ENCODE results near the gene GATD1. TPM values are rescaled to one million over a fixed set of nuclear protein-coding genes. Genes with fewer than 3 reads are reported as not detected.

Gene GATD1
- polyA plus RNA-seq, 2 of the 4 experiments (the other 2 are of a cell fraction): 14.5 to 43.1 TPM

DNA sequence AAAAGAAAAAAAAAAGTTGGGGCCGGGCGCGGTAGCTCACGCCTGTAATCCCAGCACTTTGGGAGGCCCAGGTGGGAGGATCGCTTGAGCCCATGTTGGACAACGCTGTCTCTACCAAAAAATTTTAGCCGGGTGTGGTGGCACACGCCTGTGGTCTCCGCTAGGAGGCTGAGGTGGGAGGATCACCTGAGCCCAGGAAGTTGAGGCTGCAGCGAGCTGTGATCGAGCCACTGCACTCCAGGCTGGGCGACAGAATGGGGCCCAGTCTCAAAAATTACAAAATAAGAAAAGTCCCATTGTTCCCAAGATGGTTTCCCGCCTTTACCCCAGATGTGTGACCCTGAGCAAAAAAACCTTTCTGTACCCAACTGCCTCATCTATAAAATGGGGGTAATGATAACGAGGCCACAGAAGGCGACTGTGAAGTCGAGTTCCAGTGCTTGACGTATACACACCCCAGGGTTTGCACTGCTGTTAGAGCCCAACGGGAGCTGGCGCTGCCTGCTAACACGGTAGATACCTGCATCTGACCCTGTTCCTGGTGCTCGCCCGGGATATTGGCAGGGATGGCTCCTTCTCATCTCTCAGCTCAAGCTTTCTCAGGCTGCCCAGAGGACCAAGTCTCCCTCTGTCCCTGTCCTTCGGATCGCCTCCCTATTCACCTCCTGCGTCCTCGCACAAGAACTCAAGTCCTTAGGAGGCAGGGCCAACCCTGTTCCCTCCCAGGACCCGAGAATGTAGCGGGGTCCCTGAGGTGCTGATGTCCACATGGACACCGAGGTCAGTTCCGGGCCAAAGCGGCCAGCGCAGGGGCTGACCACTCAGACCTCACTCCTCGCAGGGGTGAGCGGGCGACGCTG, 31.4 kb upstream of the GATD1 start:
- Histone ChIP-seq H3K4me1 (peaks cover 46% of the 10 kb centered on the region), H3K4me3 (peak overlapping the region; percentile 94), H3K4me2 (peak overlapping the region; percentile 83), H3K27ac (peak overlapping the region; percentile 95 to 97), H3K9me3 (no peaks in the 10 kb centered on the region)
- WGBS (ENCODE audit: missing lambda C conversion rate): 41% methylated on average over 31 of the region's 36 CpGs
- FAIRE-seq (no peak), DNase-seq (ENCODE audit: low read depth in 1 of 2, low spot score in 1 of 2) (peak in 1 of 2 experiments; percentile 83), ATAC-seq (peak in 1 of 2 experiments; percentile 81; a peak in 4 of 6 replicates)
- TF ChIP-seq EP300 (IDR thresholded peaks at IDR 0.05): no peak
- TF ChIP-seq, protein P1, sequence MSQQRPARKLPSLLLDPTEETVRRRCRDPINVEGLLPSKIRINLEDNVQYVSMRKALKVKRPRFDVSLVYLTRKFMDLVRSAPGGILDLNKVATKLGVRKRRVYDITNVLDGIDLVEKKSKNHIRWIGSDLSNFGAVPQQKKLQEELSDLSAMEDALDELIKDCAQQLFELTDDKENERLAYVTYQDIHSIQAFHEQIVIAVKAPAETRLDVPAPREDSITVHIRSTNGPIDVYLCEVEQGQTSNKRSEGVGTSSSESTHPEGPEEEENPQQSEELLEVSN (IDR thresholded peaks at IDR 0.05; ENCODE audit: borderline replicate concordance, low read depth): 0 out of 2 replicates have a peak, but pooled peaks have one; percentile 18
- CTCF ChIA-PET: interaction anchor here (0.6 to 2.0 kb wide), 3 partner anchors 9 to 69 kb away, joined by 3 to 10 read pairs (median 4); no protein-coding TSS in a partner anchor
- POLR2A ChIA-PET: interaction anchor here (1.0 to 2.0 kb wide), 8 partner anchors 11 to 233 kb away, joined by 3 to 35 read pairs (median 6); partner anchors contain the start of genes CD151, CEND1, CHID1 and PHRF1

DNA sequence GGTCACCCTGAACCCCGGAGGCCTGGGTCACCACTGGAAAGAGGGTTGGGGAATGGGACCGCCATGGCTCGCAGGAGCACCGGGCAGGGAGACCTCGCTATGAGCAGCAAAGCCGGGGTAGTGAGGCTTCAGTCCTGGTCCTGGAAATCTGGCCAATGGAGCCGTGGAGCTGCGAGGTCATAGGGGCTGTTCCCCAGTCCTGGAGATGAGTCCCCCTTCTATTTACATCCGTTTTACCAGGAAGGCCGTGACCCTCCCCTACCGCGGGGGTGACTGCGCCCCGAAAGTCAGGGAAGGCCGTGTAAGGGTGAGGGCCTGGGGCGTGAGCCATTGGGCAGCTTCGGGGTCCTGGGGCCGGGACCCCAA, 27.3 kb upstream of the GATD1 start:
- H3K9me3 ChIP-seq: no peaks in the 10 kb centered on the region
- DNase-seq (ENCODE audit: low read depth in 1 of 2, low spot score in 1 of 2) (no peak), ATAC-seq (no peak), FAIRE-seq (no peak)
- 29% methylated on average over 18 of the region's 18 CpGs for WGBS (ENCODE audit: missing lambda C conversion rate)
- TF ChIP-seq POLR2A (IDR thresholded peaks at IDR 0.05; ENCODE audit: low read length) (no peak), RCOR1 (IDR thresholded peaks at IDR 0.05; ENCODE audit: low read depth, low read length) (no peak), JUNB (IDR thresholded peaks at IDR 0.05) (no peak), HEYL (CRISPR knock-in tag; IDR thresholded peaks at IDR 0.05) (no peak), EP300 (IDR thresholded peaks at IDR 0.05) (no peak), CBX8 (IDR thresholded peaks at IDR 0.05) (no peak), NFE2L2 (conservative IDR thresholded peaks at IDR 0.05; ENCODE audit: low read length) (no peak), ZFP36 (IDR thresholded peaks at IDR 0.05; ENCODE audit: borderline replicate concordance, partially characterized antibody) (no peak), TP53 (CRISPR knock-in tag; IDR thresholded peaks at IDR 0.05) (no peak), MAZ (IDR thresholded peaks at IDR 0.05; ENCODE audit: borderline replicate concordance, low read depth, low read length) (no peak)
- TF ChIP-seq, protein P2, sequence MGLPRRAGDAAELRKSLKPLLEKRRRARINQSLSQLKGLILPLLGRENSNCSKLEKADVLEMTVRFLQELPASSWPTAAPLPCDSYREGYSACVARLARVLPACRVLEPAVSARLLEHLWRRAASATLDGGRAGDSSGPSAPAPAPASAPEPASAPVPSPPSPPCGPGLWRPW (IDR thresholded peaks at IDR 0.05): no peak
- TF ChIP-seq, protein P3, sequence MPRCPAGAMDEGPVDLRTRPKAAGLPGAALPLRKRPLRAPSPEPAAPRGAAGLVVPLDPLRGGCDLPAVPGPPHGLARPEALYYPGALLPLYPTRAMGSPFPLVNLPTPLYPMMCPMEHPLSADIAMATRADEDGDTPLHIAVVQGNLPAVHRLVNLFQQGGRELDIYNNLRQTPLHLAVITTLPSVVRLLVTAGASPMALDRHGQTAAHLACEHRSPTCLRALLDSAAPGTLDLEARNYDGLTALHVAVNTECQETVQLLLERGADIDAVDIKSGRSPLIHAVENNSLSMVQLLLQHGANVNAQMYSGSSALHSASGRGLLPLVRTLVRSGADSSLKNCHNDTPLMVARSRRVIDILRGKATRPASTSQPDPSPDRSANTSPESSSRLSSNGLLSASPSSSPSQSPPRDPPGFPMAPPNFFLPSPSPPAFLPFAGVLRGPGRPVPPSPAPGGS (IDR thresholded peaks at IDR 0.05): no peak
- TF ChIP-seq, protein P4, sequence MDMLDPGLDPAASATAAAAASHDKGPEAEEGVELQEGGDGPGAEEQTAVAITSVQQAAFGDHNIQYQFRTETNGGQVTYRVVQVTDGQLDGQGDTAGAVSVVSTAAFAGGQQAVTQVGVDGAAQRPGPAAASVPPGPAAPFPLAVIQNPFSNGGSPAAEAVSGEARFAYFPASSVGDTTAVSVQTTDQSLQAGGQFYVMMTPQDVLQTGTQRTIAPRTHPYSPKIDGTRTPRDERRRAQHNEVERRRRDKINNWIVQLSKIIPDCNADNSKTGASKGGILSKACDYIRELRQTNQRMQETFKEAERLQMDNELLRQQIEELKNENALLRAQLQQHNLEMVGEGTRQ (IDR thresholded peaks at IDR 0.05): no peak
- TF ChIP-seq, protein P5, sequence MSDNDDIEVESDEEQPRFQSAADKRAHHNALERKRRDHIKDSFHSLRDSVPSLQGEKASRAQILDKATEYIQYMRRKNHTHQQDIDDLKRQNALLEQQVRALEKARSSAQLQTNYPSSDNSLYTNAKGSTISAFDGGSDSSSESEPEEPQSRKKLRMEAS (IDR thresholded peaks at IDR 0.05): no peak
- H3K27ac ChIP-seq: peak overlapping the region; percentile 76 to 90
- ChIA-PET POLR2A (interaction anchor here (2.0 kb wide), 1 partner anchor 15 kb away, joined by 9 read pairs; no protein-coding TSS in a partner anchor), CTCF (interaction anchor here (1.0 to 1.2 kb wide), 2 partner anchors 9 to 15 kb away, joined by 3 to 4 read pairs; no protein-coding TSS in a partner anchor)
- peak overlapping the region; percentile 60 for H3K4me3 ChIP-seq
- peaks cover 22% of the 10 kb centered on the region for H3K4me1 ChIP-seq
- peak overlapping the region; percentile 93 for H3K4me2 ChIP-seq

DNA sequence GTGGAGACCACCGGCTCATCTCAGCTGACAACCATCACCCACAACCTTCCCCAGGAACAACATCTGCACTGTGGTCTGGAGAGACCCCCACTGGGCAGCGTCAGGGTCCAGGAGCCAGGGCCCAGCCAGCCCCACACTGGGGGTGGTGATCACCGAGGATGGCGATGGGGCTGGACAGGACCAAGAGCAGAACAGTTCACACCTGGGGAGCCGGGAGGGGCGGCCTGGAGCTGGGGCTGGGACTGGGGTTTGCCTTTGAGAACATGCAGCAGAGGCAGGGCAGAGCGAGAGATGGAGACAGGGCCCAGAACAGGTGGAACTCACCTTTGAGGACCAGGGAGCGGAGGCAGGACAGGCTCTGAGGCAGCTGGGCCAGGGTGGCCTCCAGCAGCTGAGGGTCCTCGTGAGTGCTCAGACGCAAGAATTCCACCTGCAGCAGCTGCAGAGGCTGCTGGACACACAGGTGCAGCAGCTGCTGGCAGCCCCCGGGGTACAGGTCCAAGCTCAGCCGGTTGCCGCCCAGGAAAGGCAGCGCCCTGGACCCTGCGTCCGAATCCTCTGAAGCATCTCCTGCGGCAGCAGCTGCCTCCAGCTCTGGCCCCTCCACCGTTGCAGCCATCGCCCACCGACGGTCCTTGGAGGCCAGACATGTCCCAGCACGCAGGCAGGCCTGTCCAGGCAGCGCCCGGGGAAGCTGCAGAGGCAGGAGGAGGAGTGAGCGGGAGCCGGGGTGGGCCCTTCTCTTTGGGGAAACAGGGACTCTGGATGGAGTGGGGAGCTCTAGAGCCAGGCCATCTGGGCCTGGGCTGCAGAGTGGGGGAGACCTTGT, 26.7 kb upstream of the GATD1 start:
- peak in 1 of 2 experiments; percentile 2; a peak in 1 of 6 replicates for ATAC-seq

More for the DNA sequence above, 26.7 kb upstream of the GATD1 start:
- TF ChIP-seq NFE2L2 (conservative IDR thresholded peaks at IDR 0.05; ENCODE audit: low read length) (no peak), HOXB5 (CRISPR knock-in tag; IDR thresholded peaks at IDR 0.05) (no peak)
- no peaks in the 10 kb centered on the region for H3K9me3 ChIP-seq
- H3K4me3 ChIP-seq: peak overlapping the region; percentile 60
- ChIA-PET POLR2A (interaction anchor here (2.0 kb wide), 1 partner anchor 16 kb away, joined by 9 read pairs; no protein-coding TSS in a partner anchor), CTCF (interaction anchor here (1.0 to 1.4 kb wide), 3 partner anchors 8 to 21 kb away, joined by 3 to 4 read pairs (median 4); no protein-coding TSS in a partner anchor)
- WGBS (ENCODE audit: missing lambda C conversion rate): 89% methylated on average over 23 of the region's 26 CpGs
- H3K27ac ChIP-seq: peak overlapping the region; percentile 76 to 90
- peaks cover 22% of the 10 kb centered on the region for H3K4me1 ChIP-seq
- H3K4me2 ChIP-seq: peak overlapping the region; percentile 93
- FAIRE-seq (no peak), DNase-seq (ENCODE audit: low read depth in 1 of 2, low spot score in 1 of 2) (no peak)

All from A549 (cell line).